CD14-positive monocyte (primary cell): ENCODE results near the gene KCNQ1OT1. TPM values are rescaled to one million over a fixed set of nuclear protein-coding genes. Genes with fewer than 3 reads are reported as not detected.

Source experiments
- DNase-seq, 3 donors: peaks; one replicate each; pipeline ENCODE4 v3.0.0-alpha.2; 2011 to 2022
- H2AFZ ChIP-seq: 2 replicates; pipeline ENCODE4 v1.6.0; 2012; ENCODE audit warnings: mild to moderate bottlenecking, low read depth, low read length, inconsistent platforms; ENCODE audit not compliant: insufficient read depth, poor library complexity, severe bottlenecking
- H3K27ac ChIP-seq, 2 donors: 1 replicate in 1 of 2; 2 replicates in 1 of 2; pipeline ENCODE4 v1.5.1; 2012 to 2013; ENCODE audit warnings: low read length in 2 of 2, control low read depth in 1 of 2, inconsistent platforms in 1 of 2, low read depth in 1 of 2, mild to moderate bottlenecking in 1 of 2
- H3K27me3 ChIP-seq, 2 donors: one replicate each; pipeline versions ENCODE4 v1.6.0 to v1.6.1; 2011 to 2013; ENCODE audit warnings: low read length in 2 of 2; ENCODE audit not compliant: control insufficient read depth in 2 of 2, insufficient read depth in 2 of 2
- H3K36me3 ChIP-seq, 2 donors: replicated peaks in 1 of 2; 1 replicate in 1 of 2; 2 replicates in 1 of 2; pipeline versions ENCODE4 v1.5.1 to v1.6.1; 2012 to 2013; ENCODE audit warnings: low read length in 2 of 2, control low read depth in 1 of 2, inconsistent platforms in 1 of 2, mild to moderate bottlenecking in 1 of 2; ENCODE audit not compliant: insufficient read depth in 2 of 2, control insufficient read depth in 1 of 2
- H3K4me1 ChIP-seq, 2 donors: 1 replicate in 1 of 2; 2 replicates in 1 of 2; pipeline versions ENCODE4 v1.5.1 to v1.6.1; 2012 to 2013; ENCODE audit warnings: low read length in 2 of 2, control low read depth in 1 of 2, inconsistent platforms in 1 of 2, mild to moderate bottlenecking in 1 of 2, moderate library complexity in 1 of 2; ENCODE audit not compliant: insufficient read depth in 2 of 2, control insufficient read depth in 1 of 2
- H3K4me2 ChIP-seq: replicated peaks from 2 replicates; pipeline ENCODE3; 2012; ENCODE audit warnings: low read length, moderate library complexity, mild to moderate bottlenecking; ENCODE audit not compliant: poor library complexity, severe bottlenecking; ENCODE audit errors: extremely low read depth
- H3K4me3 ChIP-seq, 3 experiments: fragments of 200-600 bp in 1 of 3; sonication (generic) in 1 of 3; replicated peaks in 1 of 3; 1 replicate in 2 of 3; 2 replicates in 1 of 3; pipeline ENCODE4 v1.5.1; 2011 to 2013; ENCODE audit warnings: low read length in 3 of 3, mild to moderate bottlenecking in 3 of 3, control low read depth in 2 of 3, low read depth in 2 of 3, inconsistent platforms in 1 of 3, moderate library complexity in 1 of 3
- H3K79me2 ChIP-seq: 2 replicates; pipeline ENCODE4 v1.6.0; 2012; ENCODE audit warnings: mild to moderate bottlenecking, control low read depth, inconsistent platforms, low read length, moderate library complexity; ENCODE audit not compliant: insufficient read depth
- H3K9ac ChIP-seq: 2 replicates; pipeline ENCODE4 v1.6.0; 2017; ENCODE audit warnings: low read length, mild to moderate bottlenecking; ENCODE audit not compliant: insufficient read depth, poor library complexity, severe bottlenecking
- H3K9me3 ChIP-seq, 2 donors: replicated peaks in 1 of 2; 1 replicate in 1 of 2; 2 replicates in 1 of 2; pipeline versions ENCODE4 v1.5.1 to v1.6.1; 2012 to 2013; ENCODE audit warnings: low read length in 2 of 2, control low read depth in 1 of 2; ENCODE audit not compliant: control insufficient read depth in 1 of 2, insufficient read depth in 1 of 2
- H4K20me1 ChIP-seq: 2 replicates; pipeline ENCODE4 v1.6.0; 2012; ENCODE audit warnings: mild to moderate bottlenecking, low read length, control low read depth, moderate library complexity; ENCODE audit not compliant: insufficient read depth
- H3K27ac Mint-ChIP-seq, 7 donors: one replicate each; pipeline ENCODE4 v1.8.0; 2020; ENCODE audit warnings: mild to moderate bottlenecking in 7 of 7, mixed read lengths in 7 of 7, moderate library complexity in 6 of 7, inconsistent platforms in 2 of 7
- H3K27me3 Mint-ChIP-seq, 3 donors: one replicate each; pipeline ENCODE4 v1.8.0; 2021 to 2022; ENCODE audit warnings: low read depth in 3 of 3, mild to moderate bottlenecking in 3 of 3, mixed read lengths in 3 of 3, moderate library complexity in 3 of 3, inconsistent platforms in 1 of 3
- H3K36me3 Mint-ChIP-seq, 2 donors: one replicate each; pipeline ENCODE4 v1.8.0; 2020; ENCODE audit warnings: mixed read lengths in 2 of 2, inconsistent platforms in 1 of 2, mild to moderate bottlenecking in 1 of 2
- H3K4me1 Mint-ChIP-seq: one replicate; pipeline ENCODE4 v1.8.0; 2020; ENCODE audit warnings: mild to moderate bottlenecking, mixed read lengths
- H3K4me3 Mint-ChIP-seq, 2 donors: one replicate each; pipeline ENCODE4 v1.8.0; 2020; ENCODE audit warnings: mild to moderate bottlenecking in 2 of 2, mixed read lengths in 2 of 2, moderate library complexity in 1 of 2
- H3K9me3 Mint-ChIP-seq, 7 donors: one replicate each; pipeline ENCODE4 v1.8.0; 2020 to 2022; ENCODE audit warnings: mixed read lengths in 7 of 7, mild to moderate bottlenecking in 6 of 7, moderate library complexity in 6 of 7, inconsistent platforms in 2 of 7
- CTCF ChIP-seq: fragments of 200-600 bp; IDR thresholded peaks from one replicate; pipeline ENCODE4 v1.8.0; 2022; ENCODE audit warnings: antibody characterized with exemption, mild to moderate bottlenecking
- WGBS: methylation state at CpG from one replicate; pipeline ENCODE4 v1.1.5; 2013; ENCODE audit warnings: missing lambda C conversion rate; ENCODE audit not compliant: insufficient coverage; 5-methylcytosine and 5-hydroxymethylcytosine counted together
- intact Hi-C, 2 donors: fragments of 100-400 bp; cut with micrococcal nuclease; formaldehyde crosslinking; loops; one replicate each; pipeline versions ENCODE4 v1.15.0 to v1.15.1; 2023
- polyA plus RNA-seq, 3 donors: library from polyadenylated mRNA; depleted of rRNA in 1 of 3; unstranded in 2 of 3; stranded (reverse) in 1 of 3; fragments of 300-500 nt in 2 of 3; fragments of >200 nt in 1 of 3; fragmentation: Illumina TruSeq in 2 of 3; gene quantifications; 1 replicate in 2 of 3; 2 replicates in 1 of 3; pipeline ENCODE4 v1.2.3, GENCODE V29; 2012 to 2021

The KCNQ1OT1 gene
- polyA plus RNA-seq, 3 donors: 0.01 to 0.04 (median 0.03) TPM

GRCh38 chr11:2581931-2582350 is 117.9 kb downstream of the KCNQ1OT1 start:
- intact Hi-C loops: no loop called here
- TF ChIP-seq CTCF: no peak
- Histone ChIP-seq H3K79me2 (no peaks in the 10 kb centered on the region), H3K4me1 (no peaks in the 10 kb centered on the region), H3K9me3 (no peaks in the 10 kb centered on the region), H2AFZ (no peak overlapping the region), H3K36me3 (peaks cover 50 to 70% of the 10 kb centered on the region in 2 donors), H3K27ac (no peak overlapping the region), H3K27me3 (no peaks in the 10 kb centered on the region), H3K4me2 (no peak overlapping the region), H3K9ac (no peak overlapping the region), H3K4me3 (no peak overlapping the region), H4K20me1 (peaks cover 87% of the 10 kb centered on the region)
- Mint-ChIP-seq H3K27me3 (no peaks in the 10 kb centered on the region), H3K9me3 (no peaks in the 10 kb centered on the region), H3K36me3 (peaks cover 20 to 41% of the 10 kb centered on the region in 2 donors), H3K4me1 (no peaks in the 10 kb centered on the region), H3K4me3 (no peak overlapping the region), H3K27ac (no peak overlapping the region)
- no peak for DNase-seq
- 95% methylated on average over 23 of the region's 23 CpGs for WGBS

GRCh38 chr11:2581151-2581930 is 118.5 kb downstream of the KCNQ1OT1 start:
- H3K4me2 ChIP-seq: no peak overlapping the region
- H3K27me3 Mint-ChIP-seq: no peaks in the 10 kb centered on the region
- DNase-seq: no peak
- 95% methylated on average over 17 of the region's 22 CpGs for WGBS
- no peaks in the 10 kb centered on the region for H3K9me3 ChIP-seq
- no peak overlapping the region for H3K27ac ChIP-seq
- no peaks in the 10 kb centered on the region for H3K9me3 Mint-ChIP-seq
- no peaks in the 10 kb centered on the region for H3K79me2 ChIP-seq
- H3K27me3 ChIP-seq: no peaks in the 10 kb centered on the region
- no peak overlapping the region for H3K27ac Mint-ChIP-seq
- peaks cover 20 to 44% of the 10 kb centered on the region in 2 donors for H3K36me3 Mint-ChIP-seq
- no peaks in the 10 kb centered on the region for H3K4me1 Mint-ChIP-seq
- H3K4me1 ChIP-seq: no peaks in the 10 kb centered on the region
- H3K9ac ChIP-seq: no peak overlapping the region
- H2AFZ ChIP-seq: no peak overlapping the region
- TF ChIP-seq CTCF: no peak
- no peak overlapping the region for H3K4me3 ChIP-seq
- H3K4me3 Mint-ChIP-seq: no peak overlapping the region
- peaks cover 54 to 71% of the 10 kb centered on the region in 2 donors for H3K36me3 ChIP-seq
- intact Hi-C loops: no loop called here
- H4K20me1 ChIP-seq: peaks cover 87% of the 10 kb centered on the region
